Lower lobe of right lung (tissue), 2 donors: ENCODE measurements around the gene PTPRM. TPM values are rescaled to one million over a fixed set of nuclear protein-coding genes. Genes with fewer than 3 reads are reported as not detected.

Source experiments
- ATAC-seq, 2 donors: fragments of 200-7000 bp; cut with Tn5 transposase; one replicate each; pipeline ENCODE4 v1.9.1; 2020 to 2022; ENCODE audit warnings: mild to moderate bottlenecking in 2 of 2, moderate library complexity in 2 of 2
- DNase-seq: peaks from one replicate; pipeline ENCODE4 v3.0.0-alpha.2; 2020
- H3K27ac ChIP-seq: fragments of 200-600 bp; one replicate; pipeline ENCODE4 v1.8.0; 2022
- H3K27me3 ChIP-seq: fragments of 200-600 bp; one replicate; pipeline ENCODE4 v1.8.0; 2022; ENCODE audit warnings: low read depth
- H3K36me3 ChIP-seq: fragments of 200-600 bp; one replicate; pipeline ENCODE4 v1.8.0; 2022; ENCODE audit warnings: mild to moderate bottlenecking
- H3K4me1 ChIP-seq: fragments of 200-600 bp; one replicate; pipeline ENCODE4 v1.8.0; 2022
- H3K4me3 ChIP-seq: fragments of 200-600 bp; one replicate; pipeline ENCODE4 v1.8.0; 2022; ENCODE audit warnings: mild to moderate bottlenecking
- H3K9me3 ChIP-seq: fragments of 200-600 bp; one replicate; pipeline ENCODE4 v1.8.0; 2022
- intact Hi-C: fragments of 100-400 bp; cut with DNase I; formaldehyde crosslinking; loops from one replicate; pipeline ENCODE4 v1.11.0; 2022
- total RNA-seq: library from RNA; stranded (reverse); fragmentation: NEBNext Ultra II Directional; extraction: Animal tissue kit (Norgen Biotek cat#: 25700); gene quantifications from one replicate; pipeline ENCODE4 v1.2.1, GENCODE V29; 2021
- TF ChIP-seq, protein P1 (sequence below): fragments of 200-600 bp; IDR thresholded peaks from one replicate; pipeline ENCODE4 v1.8.0; 2022; ENCODE audit warnings: antibody characterized with exemption, mild to moderate bottlenecking
- donor health status: DM: no; HTN: yes; CAD: no; lungs with severe emphysema.

Gene PTPRM
- total RNA-seq, 1 donor from 2014 or later = 85.2 TPM

DNA sequence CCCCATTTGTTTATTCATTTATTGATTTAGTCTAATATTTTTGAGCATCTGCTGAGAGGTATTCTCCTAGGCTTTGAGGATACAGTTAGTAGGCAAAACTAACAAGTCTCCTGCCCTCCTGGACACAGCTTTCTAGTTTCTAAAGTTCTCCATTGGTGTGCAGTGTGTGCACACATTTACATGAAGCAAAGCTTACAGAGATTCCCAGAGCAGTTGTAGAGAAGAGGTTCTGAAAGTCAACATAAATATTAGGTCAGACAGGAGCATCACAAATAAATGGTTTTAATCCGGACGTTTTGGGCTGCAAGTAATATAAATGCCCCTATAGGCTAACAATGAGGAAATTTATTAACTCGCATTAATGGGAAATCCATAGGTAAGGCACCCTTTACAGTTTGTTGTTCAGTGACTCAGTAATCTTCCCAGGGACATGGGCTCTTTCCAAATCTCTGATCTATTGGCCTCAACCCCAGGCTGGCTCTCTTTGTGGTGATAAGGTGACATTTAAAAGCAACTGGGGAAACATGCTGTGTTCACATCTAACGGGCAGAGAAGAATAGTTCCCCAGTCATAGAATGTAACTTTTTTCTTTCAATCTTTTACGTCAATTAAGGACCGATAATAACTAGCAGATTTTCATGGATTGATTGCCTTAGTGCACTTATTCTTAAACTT is 407.2 kb downstream of the PTPRM start:
- no peak overlapping the region for H3K4me3 ChIP-seq

DNA sequence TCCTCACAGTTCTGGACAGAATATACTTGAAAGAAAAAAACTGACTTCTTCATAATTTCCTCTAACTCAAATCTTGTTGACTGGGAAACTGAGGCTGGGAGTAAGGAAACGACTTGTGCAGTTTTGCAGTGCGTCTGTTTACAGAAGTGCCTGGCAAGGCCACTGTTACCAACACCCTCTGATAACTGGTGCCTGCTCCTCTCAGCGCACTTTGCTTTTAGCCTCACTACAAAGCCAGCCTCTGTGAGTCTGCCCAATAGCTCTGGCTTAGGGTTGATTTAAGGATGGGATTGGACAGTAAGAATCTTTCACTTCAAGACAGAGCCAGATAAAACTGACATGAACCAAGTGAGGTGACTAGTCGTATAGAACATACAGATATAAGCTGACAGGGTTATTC is 410.8 kb downstream of the PTPRM start:
- H3K4me1 ChIP-seq = no peaks in the 10 kb centered on the region
- H3K4me3 ChIP-seq = no peak overlapping the region
- DNase-seq (no peak), ATAC-seq (no peak)
- no peak overlapping the region for H3K27ac ChIP-seq
- TF ChIP-seq, protein P1, sequence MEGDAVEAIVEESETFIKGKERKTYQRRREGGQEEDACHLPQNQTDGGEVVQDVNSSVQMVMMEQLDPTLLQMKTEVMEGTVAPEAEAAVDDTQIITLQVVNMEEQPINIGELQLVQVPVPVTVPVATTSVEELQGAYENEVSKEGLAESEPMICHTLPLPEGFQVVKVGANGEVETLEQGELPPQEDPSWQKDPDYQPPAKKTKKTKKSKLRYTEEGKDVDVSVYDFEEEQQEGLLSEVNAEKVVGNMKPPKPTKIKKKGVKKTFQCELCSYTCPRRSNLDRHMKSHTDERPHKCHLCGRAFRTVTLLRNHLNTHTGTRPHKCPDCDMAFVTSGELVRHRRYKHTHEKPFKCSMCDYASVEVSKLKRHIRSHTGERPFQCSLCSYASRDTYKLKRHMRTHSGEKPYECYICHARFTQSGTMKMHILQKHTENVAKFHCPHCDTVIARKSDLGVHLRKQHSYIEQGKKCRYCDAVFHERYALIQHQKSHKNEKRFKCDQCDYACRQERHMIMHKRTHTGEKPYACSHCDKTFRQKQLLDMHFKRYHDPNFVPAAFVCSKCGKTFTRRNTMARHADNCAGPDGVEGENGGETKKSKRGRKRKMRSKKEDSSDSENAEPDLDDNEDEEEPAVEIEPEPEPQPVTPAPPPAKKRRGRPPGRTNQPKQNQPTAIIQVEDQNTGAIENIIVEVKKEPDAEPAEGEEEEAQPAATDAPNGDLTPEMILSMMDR = no peak
- H3K27me3 ChIP-seq = no peaks in the 10 kb centered on the region
- intact Hi-C loops = no loop called here
- no peaks in the 10 kb centered on the region for H3K36me3 ChIP-seq
- H3K9me3 ChIP-seq = no peaks in the 10 kb centered on the region

More for the DNA sequence above, 407.2 kb downstream of the PTPRM start:
- ATAC-seq (no peak), DNase-seq (no peak)
- TF ChIP-seq, protein P1 = no peak
- no peaks in the 10 kb centered on the region for H3K4me1 ChIP-seq
- H3K36me3 ChIP-seq = no peaks in the 10 kb centered on the region
- no peaks in the 10 kb centered on the region for H3K27me3 ChIP-seq
- no peaks in the 10 kb centered on the region for H3K9me3 ChIP-seq
- intact Hi-C loops = no loop called here
- H3K27ac ChIP-seq = no peak overlapping the region

DNA sequence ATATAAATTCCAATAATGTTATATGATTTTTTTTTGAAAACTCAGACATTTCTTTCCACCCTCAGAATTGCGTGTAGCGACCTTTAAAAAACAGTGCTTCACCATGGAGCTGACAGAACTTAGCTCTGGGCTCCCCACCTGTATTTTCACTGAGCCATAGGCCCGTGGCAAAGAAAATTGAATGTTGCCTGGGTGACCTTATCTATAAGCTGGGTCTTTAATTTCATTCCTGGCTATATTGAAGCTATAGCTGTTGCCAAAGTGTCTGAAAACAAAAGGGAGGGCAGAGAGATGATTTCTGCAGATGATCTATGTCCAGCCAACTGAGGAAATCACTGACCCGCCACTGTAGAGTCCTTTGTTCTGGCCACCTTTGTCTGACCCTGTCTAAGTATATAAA is 411.7 kb downstream of the PTPRM start:
- Histone ChIP-seq H3K9me3 (no peaks in the 10 kb centered on the region), H3K27me3 (no peaks in the 10 kb centered on the region), H3K4me1 (no peaks in the 10 kb centered on the region), H3K36me3 (no peaks in the 10 kb centered on the region), H3K27ac (no peak overlapping the region), H3K4me3 (no peak overlapping the region)
- DNase-seq (no peak), ATAC-seq (no peak)
- intact Hi-C loops = no loop called here
- TF ChIP-seq, protein P1 = no peak

DNA sequence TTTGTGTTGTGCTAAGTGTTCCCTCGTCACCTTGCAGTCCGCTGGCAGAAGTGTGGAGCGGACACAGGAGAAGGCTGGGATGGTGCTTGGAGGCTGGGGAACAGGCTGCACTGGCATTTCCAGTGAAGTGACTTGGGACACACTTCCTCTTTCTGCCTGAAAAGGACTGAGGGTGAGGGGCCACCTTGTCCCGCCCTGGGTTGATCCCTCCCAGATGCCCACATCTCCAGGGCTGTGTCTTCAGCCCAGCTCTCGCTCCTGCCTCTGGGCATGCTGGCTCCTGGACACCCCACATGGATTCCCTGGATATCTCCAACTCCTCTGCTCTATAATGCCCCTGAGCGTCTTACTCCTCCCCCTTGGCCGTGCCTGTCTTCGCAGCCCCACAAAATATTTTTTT is 412.6 kb downstream of the PTPRM start:
- Histone ChIP-seq H3K27ac (no peak overlapping the region), H3K4me1 (no peaks in the 10 kb centered on the region), H3K36me3 (no peaks in the 10 kb centered on the region), H3K27me3 (no peaks in the 10 kb centered on the region), H3K9me3 (no peaks in the 10 kb centered on the region), H3K4me3 (no peak overlapping the region)
- DNase-seq = no peak
- intact Hi-C loops = no loop called here
- TF ChIP-seq, protein P1 = no peak
- ATAC-seq = no peak

DNA sequence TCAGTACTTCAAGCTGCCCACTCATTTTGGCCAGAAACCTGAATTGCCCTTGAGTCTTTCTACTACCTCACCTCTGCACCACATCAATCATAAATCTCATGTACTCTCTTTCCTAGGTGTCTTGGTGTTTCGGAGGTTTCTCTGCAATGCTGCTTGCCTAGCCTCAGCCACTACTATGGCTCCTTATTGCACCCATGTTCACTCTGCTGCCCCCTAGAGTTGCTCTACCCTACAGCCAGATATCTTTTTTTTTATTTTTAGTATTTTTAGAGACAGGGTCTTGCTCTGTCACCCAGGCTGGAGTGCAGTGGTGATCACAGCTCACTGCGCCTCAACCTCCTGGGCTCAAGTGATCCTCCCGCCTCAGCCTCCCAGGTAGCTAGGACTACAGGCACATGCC is 413.0 kb downstream of the PTPRM start:
- DNase-seq (no peak), ATAC-seq (no peak)
- H3K4me1 ChIP-seq = no peaks in the 10 kb centered on the region
- H3K27ac ChIP-seq = no peak overlapping the region
- no peaks in the 10 kb centered on the region for H3K36me3 ChIP-seq
- no peaks in the 10 kb centered on the region for H3K27me3 ChIP-seq
- intact Hi-C loops = no loop called here
- H3K9me3 ChIP-seq = no peaks in the 10 kb centered on the region
- H3K4me3 ChIP-seq = no peak overlapping the region
- TF ChIP-seq, protein P1 = peak; percentile 12
